Measurements from ENCODE around the gene ADAMTSL1.

The ADAMTSL1 gene

DNA sequence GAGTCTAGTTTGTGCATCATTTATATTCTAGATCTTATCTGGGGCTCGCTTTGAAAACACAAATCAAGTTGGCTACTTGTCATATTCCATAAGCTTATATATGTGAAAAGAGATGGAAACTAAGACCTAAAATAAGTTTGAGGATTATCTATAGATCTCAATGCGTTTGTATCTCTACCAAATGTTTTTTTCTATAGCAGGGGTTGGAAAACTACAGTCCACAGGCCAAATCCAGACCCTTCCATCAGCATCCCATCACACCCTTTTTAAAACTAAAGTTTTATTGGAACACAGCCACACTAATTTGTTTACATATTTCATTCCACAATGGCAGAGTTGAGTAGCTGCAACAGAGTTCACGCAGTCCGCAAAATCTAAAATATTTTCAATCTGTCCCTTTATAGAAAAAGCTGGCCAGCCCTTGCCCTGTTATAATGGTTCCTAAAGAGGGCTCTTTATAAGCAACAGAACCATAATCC, 230.0 kb downstream of the ADAMTSL1 start:
- no peak for DNase-seq

DNA sequence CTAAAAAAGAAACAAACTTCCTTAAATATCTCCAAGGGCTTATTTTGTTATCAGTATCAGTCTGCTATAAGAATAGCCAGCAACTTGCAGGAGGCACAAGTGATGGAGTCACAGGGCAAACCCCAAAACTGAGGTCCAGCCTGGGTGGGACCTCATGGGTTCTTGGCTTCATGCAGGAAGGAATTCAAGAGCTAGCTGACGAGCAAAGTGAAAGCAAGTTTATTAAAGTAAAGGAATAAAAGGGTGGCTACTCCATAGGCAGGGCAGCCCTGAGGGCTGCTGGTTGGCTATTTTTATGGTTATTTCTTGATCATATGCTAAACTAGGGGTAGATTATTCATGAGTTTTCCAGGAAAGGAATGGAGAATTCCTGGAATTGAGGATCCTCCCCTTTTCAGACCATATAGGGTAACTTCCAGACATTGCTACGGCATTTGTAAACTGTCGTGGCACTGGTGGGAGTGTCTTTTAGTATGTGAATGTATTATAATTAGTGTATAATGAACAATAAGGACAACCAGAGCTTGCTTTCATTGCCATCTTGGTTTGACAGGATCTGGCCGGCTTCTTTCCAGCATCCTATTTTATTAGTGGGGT, 231.9 kb downstream of the ADAMTSL1 start:
- no peak for DNase-seq

DNA sequence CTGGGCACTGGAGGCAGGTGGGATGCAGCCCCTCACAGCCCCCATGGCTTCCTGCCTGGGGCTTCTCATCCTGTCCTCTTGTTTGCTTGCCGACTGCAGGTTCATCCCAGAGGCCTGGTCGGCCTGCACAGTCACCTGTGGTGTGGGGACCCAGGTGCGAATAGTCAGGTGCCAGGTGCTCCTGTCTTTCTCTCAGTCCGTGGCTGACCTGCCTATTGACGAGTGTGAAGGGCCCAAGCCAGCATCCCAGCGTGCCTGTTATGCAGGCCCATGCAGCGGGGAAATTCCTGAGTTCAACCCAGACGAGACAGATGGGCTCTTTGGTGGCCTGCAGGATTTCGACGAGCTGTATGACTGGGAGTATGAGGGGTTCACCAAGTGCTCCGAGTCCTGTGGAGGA, 232.7 kb downstream of the ADAMTSL1 start:
- no peak for DNase-seq

- no peak for DNase-seq
These were observed 233.1 kb downstream of the ADAMTSL1 start for GRCh38 chr9:18707061-18707461.

DNA sequence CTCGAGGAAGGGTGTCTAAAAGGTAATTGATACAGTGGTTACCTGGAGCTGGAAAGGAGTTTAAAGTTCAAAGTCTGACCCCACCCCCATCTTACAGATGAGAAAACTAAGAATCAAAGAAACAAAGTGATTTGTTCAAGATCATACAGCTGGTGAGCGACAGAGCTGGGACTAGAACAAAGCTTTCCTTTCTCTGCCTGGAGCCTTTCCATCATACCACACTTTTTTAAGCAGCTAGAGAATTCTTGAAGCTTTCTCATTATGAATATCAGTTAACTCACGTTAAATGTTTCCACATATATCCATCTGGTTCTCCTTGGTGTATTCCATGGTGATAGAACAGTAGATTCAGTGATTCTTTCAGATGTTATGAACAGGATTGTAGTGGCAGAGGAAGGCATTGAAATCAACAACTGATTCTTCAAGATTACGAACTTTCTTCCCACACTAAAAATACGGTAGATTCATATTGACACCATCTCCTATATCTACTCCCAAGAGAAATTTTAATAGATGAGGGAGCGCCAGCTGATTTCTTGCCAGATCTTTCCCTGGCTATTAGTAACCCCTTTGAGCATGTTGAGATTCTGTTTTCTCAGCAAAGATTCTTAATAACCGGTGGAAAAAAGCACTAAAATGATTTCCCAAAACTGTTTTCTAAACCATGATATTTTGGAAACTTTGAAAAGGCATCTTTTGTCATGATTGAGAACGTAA, 233.7 kb downstream of the ADAMTSL1 start:
- no peak for DNase-seq

GRCh38 chr9:18708429-18708828, 234.5 kb downstream of the ADAMTSL1 start:
- no peak for DNase-seq

GRCh38 chr9:18710065-18710464, 236.1 kb downstream of the ADAMTSL1 start:
- no peak for DNase-seq

DNA sequence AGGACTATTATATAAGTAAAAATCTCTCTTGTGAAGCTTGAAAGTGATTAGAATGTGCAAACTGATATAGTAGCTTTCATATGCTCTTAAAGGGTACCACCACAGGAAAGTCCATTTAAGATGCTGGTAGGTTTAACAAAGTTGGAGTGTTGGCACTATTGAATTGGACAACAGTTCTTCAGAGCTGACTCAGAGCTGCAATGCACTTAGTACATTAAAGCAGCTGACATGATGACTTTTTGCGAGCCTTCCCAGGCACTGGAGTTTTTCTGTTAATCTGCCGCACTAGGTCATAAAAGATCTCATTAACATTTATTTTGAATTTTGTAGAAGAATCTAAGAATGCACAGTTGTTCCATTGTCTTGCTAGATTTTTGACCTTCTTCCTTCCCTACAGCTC, 243.8 kb downstream of the ADAMTSL1 start:
- no peak for DNase-seq

DNA sequence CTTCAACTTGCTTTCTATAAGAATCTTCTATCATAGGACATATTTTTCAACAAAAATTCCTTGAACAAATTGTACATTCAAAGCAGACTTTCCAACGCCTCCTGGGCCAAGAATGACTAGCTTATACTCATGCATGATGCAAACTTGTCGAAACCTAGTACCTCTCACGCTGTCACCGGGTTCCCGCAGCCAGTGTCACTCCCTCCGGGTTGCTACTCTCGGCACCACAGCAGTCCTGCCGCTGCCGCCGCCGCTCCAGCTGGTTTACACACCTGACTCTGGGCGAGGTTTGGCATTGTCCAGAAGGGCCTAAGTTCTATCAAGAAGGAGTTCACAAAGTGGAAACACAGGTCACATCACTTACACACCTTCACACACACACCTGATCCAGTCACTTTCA, 244.4 kb downstream of the ADAMTSL1 start:
- no peak for DNase-seq

GRCh38 chr9:18718932-18719331, 245.0 kb downstream of the ADAMTSL1 start:
- DNase-seq, result no peak

DNA sequence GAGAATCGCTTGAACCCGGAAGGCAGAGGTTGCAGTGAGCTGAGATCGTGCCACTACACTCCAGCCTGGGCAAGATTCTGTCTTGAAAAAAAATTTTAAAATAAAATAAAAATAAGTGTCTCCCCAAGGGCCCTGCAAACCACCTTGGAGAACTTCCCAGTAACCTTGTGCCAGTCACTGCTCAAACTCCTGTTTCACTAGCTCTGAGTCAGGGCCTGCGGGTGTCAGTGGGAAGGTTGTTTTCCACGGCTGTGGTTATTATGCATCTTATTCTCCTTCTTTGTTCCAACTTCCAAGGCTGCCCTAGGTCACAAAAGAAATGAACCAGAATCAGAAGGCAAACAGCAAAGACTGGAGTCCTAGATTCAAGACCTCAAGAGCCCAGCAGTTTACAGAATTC, 246.7 kb downstream of the ADAMTSL1 start:
- DNase-seq, result no peak

DNA sequence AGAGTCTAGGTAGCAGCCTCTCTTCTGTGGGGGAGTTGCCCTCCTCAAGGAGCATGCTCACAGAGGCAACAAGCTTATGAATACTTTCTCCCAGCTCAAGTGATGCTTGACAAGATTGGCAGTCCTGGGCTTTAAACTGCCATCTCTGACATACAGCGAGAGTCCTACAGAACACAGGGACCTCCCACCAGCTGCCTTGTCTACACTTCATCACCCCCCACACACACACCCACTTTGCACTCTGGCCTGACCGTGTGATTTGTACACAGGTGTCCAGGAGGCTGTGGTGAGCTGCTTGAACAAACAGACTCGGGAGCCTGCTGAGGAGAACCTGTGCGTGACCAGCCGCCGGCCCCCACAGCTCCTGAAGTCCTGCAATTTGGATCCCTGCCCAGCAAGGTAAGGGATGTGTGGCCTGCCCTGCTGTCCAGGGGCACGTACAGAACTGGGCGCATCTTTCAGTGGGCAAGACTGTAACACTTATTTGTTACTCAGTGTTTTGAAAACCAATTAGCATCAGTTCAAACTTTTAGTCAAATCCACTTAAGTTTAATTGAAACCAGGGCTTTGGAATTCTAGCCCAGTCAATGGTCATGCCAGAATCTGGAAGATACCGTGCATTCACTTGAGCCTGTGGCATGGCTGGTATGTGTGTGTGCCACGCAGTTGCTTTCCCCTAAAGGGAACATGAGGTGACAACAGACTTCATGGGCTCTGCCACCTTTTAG, 247.5 kb downstream of the ADAMTSL1 start:
- no peak for DNase-seq

DNA sequence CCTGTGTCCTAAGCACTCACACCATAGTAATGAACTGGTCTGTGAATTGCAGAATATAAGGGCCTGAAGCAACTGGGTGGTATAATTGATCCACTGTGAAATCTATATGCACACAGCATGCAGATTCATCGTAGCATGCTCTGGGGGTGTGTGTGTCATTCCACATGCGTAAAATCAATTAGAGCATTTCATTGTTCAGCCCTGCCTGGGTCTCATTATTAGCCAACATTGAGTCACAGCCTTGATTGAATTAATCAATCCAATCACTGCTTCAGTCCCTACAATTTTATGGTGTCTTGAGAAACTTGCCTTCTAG, 248.0 kb downstream of the ADAMTSL1 start:
- DNase-seq, result no peak

GRCh38 chr9:18722882-18723281, 248.9 kb downstream of the ADAMTSL1 start:
- no peak for DNase-seq

GRCh38 chr9:18723366-18723765, 249.4 kb downstream of the ADAMTSL1 start:
- no peak for DNase-seq

GRCh38 chr9:18726546-18726945, 252.6 kb downstream of the ADAMTSL1 start:
- no peak for DNase-seq

DNA sequence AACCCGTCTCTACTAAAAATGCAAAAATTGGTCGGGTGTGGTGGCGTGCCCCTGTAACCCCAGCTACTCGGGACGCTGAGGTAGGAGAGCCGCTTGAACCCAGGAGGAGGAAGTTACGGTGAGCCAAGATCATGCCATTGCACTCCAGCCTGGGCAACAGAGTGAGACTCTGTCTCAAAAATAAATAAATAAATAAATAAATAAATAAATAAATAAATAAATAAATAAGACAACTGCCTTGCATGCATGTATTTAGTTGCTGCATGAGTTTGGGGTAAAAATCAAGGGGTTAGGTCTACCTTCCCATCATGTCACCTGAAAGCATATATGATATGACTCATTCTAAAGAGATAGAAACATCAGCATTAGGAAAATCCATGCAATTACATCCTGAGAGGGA, 254.0 kb downstream of the ADAMTSL1 start:
- no peak for DNase-seq

GRCh38 chr9:18728642-18729041, 254.7 kb downstream of the ADAMTSL1 start:
- no peak for DNase-seq

DNA sequence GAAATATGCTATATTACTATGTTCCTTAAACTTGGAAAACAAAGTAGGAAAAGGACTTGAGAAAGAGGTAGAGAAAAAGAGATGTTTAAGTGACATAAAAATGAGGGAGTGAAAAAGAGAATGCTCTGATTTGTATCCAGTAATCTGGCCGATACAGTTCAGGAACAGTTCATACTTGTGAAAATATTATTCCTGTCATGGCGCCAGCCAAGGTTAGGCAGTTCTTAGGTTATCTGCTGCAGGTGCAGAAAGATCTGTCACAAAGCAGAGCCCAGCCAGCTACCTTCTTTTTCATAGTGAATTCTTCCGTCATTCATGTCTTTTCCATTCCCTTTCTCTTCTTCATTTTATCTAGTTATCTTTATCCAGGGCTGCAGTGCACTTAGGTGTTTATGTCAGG, 256.3 kb downstream of the ADAMTSL1 start:
- no peak for DNase-seq

- no peak for DNase-seq
These were observed 265.2 kb downstream of the ADAMTSL1 start for GRCh38 chr9:18739127-18739526.

DNA sequence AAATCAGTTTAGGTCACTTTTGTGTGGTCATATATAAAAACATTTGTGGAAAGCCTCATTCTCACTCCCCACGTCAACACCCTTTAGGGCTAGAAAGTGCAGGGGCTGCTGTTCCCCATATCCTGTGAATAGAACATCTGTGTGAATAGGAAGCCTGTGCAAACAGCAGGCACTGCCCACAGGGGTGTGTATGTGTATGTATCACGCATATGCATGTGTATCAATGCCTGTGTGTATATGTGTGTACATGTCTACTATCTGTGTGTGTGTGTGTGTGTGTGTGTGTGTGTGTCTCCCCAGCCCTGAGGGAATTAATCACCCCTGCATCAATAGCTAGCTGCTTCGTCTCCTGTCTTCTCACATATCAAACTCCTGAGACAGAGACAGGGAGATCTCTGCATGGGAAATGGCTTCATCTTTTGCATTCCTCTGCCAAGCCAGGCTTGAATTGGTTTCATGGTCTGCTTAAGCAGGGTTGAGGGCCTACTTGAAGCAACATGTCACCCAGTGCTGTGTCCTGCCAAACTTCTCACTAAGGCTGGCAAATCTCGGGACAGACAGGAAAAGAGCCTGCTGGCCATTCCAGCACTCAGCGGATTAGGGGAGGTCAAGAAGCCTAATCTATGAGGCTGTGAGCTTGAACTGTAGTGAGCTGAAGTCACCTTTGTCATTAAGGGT, 265.8 kb downstream of the ADAMTSL1 start:
- DNase-seq, result no peak

GRCh38 chr9:18741359-18741758, 267.4 kb downstream of the ADAMTSL1 start:
- no peak for DNase-seq

GRCh38 chr9:18741945-18742344, 268.0 kb downstream of the ADAMTSL1 start:
- no peak for DNase-seq

- DNase-seq, result no peak
These were observed 269.5 kb downstream of the ADAMTSL1 start for GRCh38 chr9:18743421-18743820.

All from activated naive CD4-positive, alpha-beta T cell treated with Interleukin-2 at 50 U/mL for 16 hours (primary cell).